Type B pancreatic cell (in vitro differentiated cells): ENCODE data around the gene ACMSD. TPM values are rescaled to one million over a fixed set of nuclear protein-coding genes. Genes with fewer than 3 reads are reported as not detected.
A peak's percentile ranks its signal among the peaks of the same experiment; 100 is the strongest.

Source experiments
- DNase-seq: peaks from one replicate; pipeline ENCODE4 v3.0.0; 2021; ENCODE audit warnings: mixed read lengths; ENCODE audit not compliant: unreplicated experiment; ENCODE audit errors: extremely low spot score
- H3K27ac Mint-ChIP-seq: 2 replicates; pipeline ENCODE4 v1.8.0; 2021; ENCODE audit warnings: mild to moderate bottlenecking, mixed read lengths
- H3K27me3 Mint-ChIP-seq: 2 replicates; pipeline ENCODE4 v1.8.0; 2021; ENCODE audit warnings: mixed read lengths
- H3K36me3 Mint-ChIP-seq: 2 replicates; pipeline ENCODE4 v1.8.0; 2021; ENCODE audit warnings: mixed read lengths
- H3K4me1 Mint-ChIP-seq: one replicate; pipeline ENCODE4 v1.8.0; 2021; ENCODE audit warnings: mixed read lengths; ENCODE audit not compliant: unreplicated experiment
- H3K4me3 Mint-ChIP-seq: 2 replicates; pipeline ENCODE4 v1.8.0; 2021; ENCODE audit warnings: mild to moderate bottlenecking, mixed read lengths
- H3K9me3 Mint-ChIP-seq: 2 replicates; pipeline ENCODE4 v1.8.0; 2021; ENCODE audit warnings: mixed read lengths
- CTCF ChIP-seq: fragments of 200-600 bp; sonication (generic); conservative IDR thresholded peaks from 2 replicates; pipeline ENCODE4 v1.5.0; 2021; ENCODE audit warnings: antibody characterized with exemption, mild to moderate bottlenecking
- total RNA-seq: library from RNA; stranded (reverse); gene quantifications from 2 replicates; pipeline ENCODE4 v1.2.1, GENCODE V29; 2021; ENCODE audit warnings: low replicate concordance

Gene ACMSD
- total RNA-seq, 1 donor from 2014 or later, result not detected

- Mint-ChIP-seq H3K27me3 (peaks cover 3% of the 10 kb centered on the region), H3K36me3 (peaks cover 10% of the 10 kb centered on the region), H3K27ac (peak within 1 kb of the TSS; percentile 99), H3K4me1 (peaks cover 9% of the 10 kb centered on the region), H3K4me3 (peak within 1 kb of the TSS; percentile 96), H3K9me3 (peaks cover 5% of the 10 kb centered on the region)
- DNase-seq, result peak; percentile 100
- TF ChIP-seq CTCF, result peak; percentile 22
Measured at GRCh38 chr2:134918526-134919340, 80.3 kb downstream of the ACMSD start, which contains the start of gene CCNT2. TSS of gene CCNT2 (plus strand) at chr2:134918822. CDS start at chr2:134918855, 33 bp downstream.

- TF ChIP-seq CTCF, result no peak
- Mint-ChIP-seq H3K9me3 (peaks cover 2% of the 10 kb centered on the region), H3K27me3 (peaks cover 3% of the 10 kb centered on the region), H3K4me3 (peak overlapping the region; percentile 96), H3K36me3 (peaks cover 13% of the 10 kb centered on the region), H3K4me1 (peaks cover 9% of the 10 kb centered on the region), H3K27ac (peak overlapping the region; percentile 99)
- DNase-seq, result no peak
Measured at GRCh38 chr2:134919341-134920210, 81.2 kb downstream of the ACMSD start.

GRCh38 chr2:134924912-134925311 lies 86.5 kb downstream of the ACMSD start:
- Mint-ChIP-seq H3K27ac (peak overlapping the region; percentile 32), H3K27me3 (no peaks in the 10 kb centered on the region), H3K36me3 (peaks cover 19% of the 10 kb centered on the region), H3K9me3 (no peaks in the 10 kb centered on the region), H3K4me3 (no peak overlapping the region), H3K4me1 (peaks cover 19% of the 10 kb centered on the region)
- DNase-seq, result no peak
- no peak for TF ChIP-seq CTCF

GRCh38 chr2:134926231-134926931 lies 88.0 kb downstream of the ACMSD start:
- Mint-ChIP-seq H3K27me3 (no peaks in the 10 kb centered on the region), H3K9me3 (peaks cover 4% of the 10 kb centered on the region), H3K27ac (peak overlapping the region; percentile 39), H3K4me1 (peaks cover 20% of the 10 kb centered on the region), H3K36me3 (peaks cover 23% of the 10 kb centered on the region), H3K4me3 (peak overlapping the region; percentile 48)
- TF ChIP-seq CTCF, result no peak
- no peak for DNase-seq

GRCh38 chr2:134927195-134927594 lies 88.8 kb downstream of the ACMSD start:
- Mint-ChIP-seq H3K27me3 (no peaks in the 10 kb centered on the region), H3K27ac (peak overlapping the region; percentile 21), H3K36me3 (peaks cover 25% of the 10 kb centered on the region), H3K4me3 (no peak overlapping the region), H3K9me3 (peaks cover 6% of the 10 kb centered on the region), H3K4me1 (peaks cover 23% of the 10 kb centered on the region)
- DNase-seq, result no peak
- TF ChIP-seq CTCF, result no peak
